LNCAP (cell line): Measurements from ENCODE around the gene HIBADH.

Experiments
- CTCF ChIP-seq: fragments of 450-650 bp; IDR thresholded peaks from 2 replicates; pipeline ENCODE4 v1.5.1; 2017; ENCODE audit warnings: mild to moderate bottlenecking

Gene HIBADH

GRCh38 chr7:27631391-27631790 lies 31.3 kb downstream of the HIBADH start:
- no peak for TF ChIP-seq CTCF

GRCh38 chr7:27627146-27627545 lies 35.5 kb downstream of the HIBADH start:
- TF ChIP-seq CTCF, result no peak

GRCh38 chr7:27619492-27619891 lies 43.2 kb downstream of the HIBADH start:
- TF ChIP-seq CTCF, result no peak

- no peak for TF ChIP-seq CTCF
Measured at GRCh38 chr7:27617651-27618381, 44.9 kb downstream of the HIBADH start.

GRCh38 chr7:27616914-27617548 lies 45.7 kb downstream of the HIBADH start:
- no peak for TF ChIP-seq CTCF

GRCh38 chr7:27616186-27616491 lies 46.5 kb downstream of the HIBADH start:
- no peak for TF ChIP-seq CTCF

GRCh38 chr7:27615420-27616185 lies 47.1 kb downstream of the HIBADH start:
- TF ChIP-seq CTCF, result no peak
